Measurements from ENCODE around the gene NCKAP5L.

GRCh38 chr12:49825360-49825970 lies 2.7 kb downstream of the NCKAP5L start:
- TF ChIP-seq NFIX (CRISPR knock-in tag; IDR thresholded peaks at IDR 0.05; ENCODE audit: low read depth) = no peak
- no peak for TF ChIP-seq POLR2A (conservative IDR thresholded peaks at IDR 0.05)
- TF ChIP-seq, protein P1, sequence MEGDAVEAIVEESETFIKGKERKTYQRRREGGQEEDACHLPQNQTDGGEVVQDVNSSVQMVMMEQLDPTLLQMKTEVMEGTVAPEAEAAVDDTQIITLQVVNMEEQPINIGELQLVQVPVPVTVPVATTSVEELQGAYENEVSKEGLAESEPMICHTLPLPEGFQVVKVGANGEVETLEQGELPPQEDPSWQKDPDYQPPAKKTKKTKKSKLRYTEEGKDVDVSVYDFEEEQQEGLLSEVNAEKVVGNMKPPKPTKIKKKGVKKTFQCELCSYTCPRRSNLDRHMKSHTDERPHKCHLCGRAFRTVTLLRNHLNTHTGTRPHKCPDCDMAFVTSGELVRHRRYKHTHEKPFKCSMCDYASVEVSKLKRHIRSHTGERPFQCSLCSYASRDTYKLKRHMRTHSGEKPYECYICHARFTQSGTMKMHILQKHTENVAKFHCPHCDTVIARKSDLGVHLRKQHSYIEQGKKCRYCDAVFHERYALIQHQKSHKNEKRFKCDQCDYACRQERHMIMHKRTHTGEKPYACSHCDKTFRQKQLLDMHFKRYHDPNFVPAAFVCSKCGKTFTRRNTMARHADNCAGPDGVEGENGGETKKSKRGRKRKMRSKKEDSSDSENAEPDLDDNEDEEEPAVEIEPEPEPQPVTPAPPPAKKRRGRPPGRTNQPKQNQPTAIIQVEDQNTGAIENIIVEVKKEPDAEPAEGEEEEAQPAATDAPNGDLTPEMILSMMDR (IDR thresholded peaks at IDR 0.05 in 2 of 3, conservative IDR thresholded peaks at IDR 0.05 in 1 of 3; ENCODE audit: insufficient read depth in 2 of 3, low read depth in 1 of 3, low read length in 3 of 3) = no peak
- TF ChIP-seq FOXP1 (CRISPR knock-in tag; IDR thresholded peaks at IDR 0.05) = no peak
- no peak for TF ChIP-seq E4F1 (CRISPR knock-in tag; IDR thresholded peaks at IDR 0.05; ENCODE audit: borderline replicate concordance)
- no peak for TF ChIP-seq SAP30 (IDR thresholded peaks at IDR 0.05; ENCODE audit: borderline replicate concordance, insufficient read depth, low read depth, low read length, poor library complexity, severe bottlenecking)
- TF ChIP-seq HIVEP1 (CRISPR knock-in tag; IDR thresholded peaks at IDR 0.05) = no peak
- no peak for TF ChIP-seq EGR1 (conservative IDR thresholded peaks at IDR 0.05)
- no peak for TF ChIP-seq TEAD4 (IDR thresholded peaks at IDR 0.05; ENCODE audit: low read length)
- no peak for TF ChIP-seq TEAD4 (CRISPR knock-in tag; IDR thresholded peaks at IDR 0.05; ENCODE audit: borderline replicate concordance)
- TF ChIP-seq SRSF3 (IDR thresholded peaks at IDR 0.05; ENCODE audit: insufficient read depth, low read length) = no peak

All from K562 (cell line).